ENCODE data around the gene SPACA9.

GRCh38 chr9:132886334-132886725 lies 7.6 kb downstream of the SPACA9 start:
- TF ChIP-seq CTCF (conservative IDR thresholded peaks at IDR 0.05 in 1 of 2, IDR thresholded peaks at IDR 0.05 in 1 of 2; ENCODE audit: extremely low read depth in 1 of 2, insufficient read depth in 1 of 2, low read depth in 1 of 2, low read length in 2 of 2): no peak
- no peak for TF ChIP-seq EZH2 (IDR thresholded peaks at IDR 0.05; ENCODE audit: borderline replicate concordance, low read length)
